Muscle layer of colon (tissue), 2 donors: ENCODE measurements around the gene DNAH14.

Experiments used
- H3K27ac ChIP-seq: one replicate; pipeline ENCODE4 v1.7.0; 2013; ENCODE audit warnings: low read depth, mild to moderate bottlenecking, low read length, moderate library complexity
- H3K27me3 ChIP-seq, 2 donors: one replicate each; pipeline ENCODE4 v1.7.0; 2013; ENCODE audit warnings: low read length in 2 of 2, mild to moderate bottlenecking in 2 of 2; ENCODE audit not compliant: insufficient read depth in 2 of 2, control insufficient read depth in 1 of 2
- H3K36me3 ChIP-seq: one replicate; pipeline ENCODE4 v1.7.0; 2013; ENCODE audit warnings: mild to moderate bottlenecking, low read length; ENCODE audit not compliant: insufficient read depth
- H3K4me1 ChIP-seq: one replicate; pipeline ENCODE4 v1.7.0; 2013; ENCODE audit warnings: mild to moderate bottlenecking, low read length; ENCODE audit not compliant: insufficient read depth
- H3K4me3 ChIP-seq, 2 donors: one replicate each; pipeline ENCODE4 v1.7.0; 2013; ENCODE audit warnings: low read length in 2 of 2, low read depth in 1 of 2, mild to moderate bottlenecking in 1 of 2, moderate library complexity in 1 of 2
- H3K9ac ChIP-seq: one replicate; pipeline ENCODE4 v1.7.0; 2013; ENCODE audit warnings: low read length
- H3K9me3 ChIP-seq: one replicate; pipeline ENCODE4 v1.7.0; 2013; ENCODE audit warnings: mild to moderate bottlenecking, low read length
- donor health status: abdominal sarcoma.
- donor health status: Adenocarcinoma of cecum.

The DNAH14 gene

DNA sequence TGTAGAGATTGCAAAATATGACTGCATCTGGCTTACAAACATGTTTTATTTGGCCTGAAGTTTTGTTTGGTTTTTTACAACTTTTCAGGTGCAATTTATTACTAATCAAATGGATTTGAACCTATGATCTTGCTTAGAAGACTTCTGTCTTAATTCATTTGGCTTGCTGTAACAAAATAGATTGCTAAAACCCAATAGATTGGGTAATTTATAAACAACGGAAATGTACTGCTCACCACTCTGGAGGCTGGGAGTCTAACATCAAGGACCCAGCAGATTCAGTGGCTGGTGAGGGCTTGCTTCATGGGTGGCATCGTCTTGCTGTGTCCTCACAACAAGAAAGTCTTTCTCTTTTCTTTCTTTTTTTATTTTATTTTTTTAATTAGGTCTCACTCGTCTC, 425.4 kb downstream of the DNAH14 start:
- Histone ChIP-seq H3K27ac (no peak overlapping the region), H3K4me1 (no peaks in the 10 kb centered on the region), H3K9ac (no peak overlapping the region), H3K36me3 (no peaks in the 10 kb centered on the region), H3K4me3 (no peak overlapping the region), H3K9me3 (no peaks in the 10 kb centered on the region), H3K27me3 (no peaks in the 10 kb centered on the region)

DNA sequence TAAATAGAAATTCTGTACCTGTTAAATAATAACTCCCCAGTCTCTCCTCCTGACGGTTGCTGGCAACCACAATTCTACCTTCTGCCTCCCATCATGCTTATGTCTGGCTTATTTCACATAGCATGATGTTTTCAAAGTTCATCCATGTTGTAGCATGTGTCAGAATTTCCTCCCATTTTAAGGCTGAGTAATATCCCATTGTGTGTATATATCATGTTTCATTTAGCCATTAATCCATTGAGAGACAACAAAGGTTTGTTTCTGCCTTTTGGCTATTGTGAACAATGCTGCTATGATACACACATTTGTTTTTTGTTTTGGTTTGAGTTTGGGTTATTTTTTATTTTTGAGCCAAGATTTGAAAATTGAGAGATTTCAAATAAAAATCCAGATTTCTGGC, 426.4 kb downstream of the DNAH14 start:
- H3K36me3 ChIP-seq: no peaks in the 10 kb centered on the region
- no peak overlapping the region for H3K4me3 ChIP-seq
- H3K27ac ChIP-seq: no peak overlapping the region
- no peaks in the 10 kb centered on the region for H3K27me3 ChIP-seq
- H3K9ac ChIP-seq: no peak overlapping the region
- no peaks in the 10 kb centered on the region for H3K4me1 ChIP-seq
- no peaks in the 10 kb centered on the region for H3K9me3 ChIP-seq

DNA sequence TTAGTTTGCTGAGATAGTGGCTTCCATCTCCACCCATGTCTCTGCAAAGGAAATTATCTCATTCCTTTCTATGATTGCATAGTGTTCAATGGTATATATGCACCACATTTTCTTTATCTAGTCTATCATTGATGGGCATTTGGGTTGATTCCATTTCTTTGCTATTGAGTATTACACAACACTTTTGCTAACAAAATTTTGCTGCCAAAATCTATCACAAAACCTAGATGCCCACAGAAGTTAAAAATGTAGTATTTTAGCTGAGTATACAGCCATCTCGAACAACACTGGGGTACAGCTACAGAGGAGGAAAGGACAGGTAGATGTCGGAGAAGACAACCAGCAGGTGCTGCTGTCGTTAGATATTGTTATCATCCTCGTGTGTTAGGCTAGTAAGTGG, 430.6 kb downstream of the DNAH14 start:
- no peak overlapping the region for H3K27ac ChIP-seq
- no peaks in the 10 kb centered on the region for H3K36me3 ChIP-seq
- no peaks in the 10 kb centered on the region for H3K4me1 ChIP-seq
- H3K9me3 ChIP-seq: no peaks in the 10 kb centered on the region
- H3K27me3 ChIP-seq: no peaks in the 10 kb centered on the region
- H3K4me3 ChIP-seq: no peak overlapping the region
- H3K9ac ChIP-seq: no peak overlapping the region

DNA sequence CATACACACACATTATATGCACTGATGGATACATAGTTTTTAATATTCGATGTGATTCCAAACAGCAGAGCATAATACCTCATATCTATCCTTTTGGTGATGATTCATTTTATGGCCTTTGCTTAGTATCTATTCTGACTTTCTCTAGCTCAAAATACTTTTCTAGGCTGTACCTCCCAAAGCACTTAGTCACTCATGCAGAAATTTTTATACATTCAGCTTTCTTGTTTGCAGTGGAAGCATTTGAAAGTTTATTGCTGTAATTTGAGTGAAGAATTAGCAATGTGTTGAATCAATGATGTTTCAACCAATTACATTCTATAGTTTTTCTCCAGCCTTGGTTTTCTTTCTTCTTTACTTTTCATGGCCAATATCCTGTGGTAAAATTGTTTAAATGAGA, 431.7 kb downstream of the DNAH14 start:
- Histone ChIP-seq H3K36me3 (no peaks in the 10 kb centered on the region), H3K4me3 (no peak overlapping the region), H3K27me3 (no peaks in the 10 kb centered on the region), H3K4me1 (no peaks in the 10 kb centered on the region), H3K9ac (no peak overlapping the region), H3K27ac (no peak overlapping the region), H3K9me3 (no peaks in the 10 kb centered on the region)

DNA sequence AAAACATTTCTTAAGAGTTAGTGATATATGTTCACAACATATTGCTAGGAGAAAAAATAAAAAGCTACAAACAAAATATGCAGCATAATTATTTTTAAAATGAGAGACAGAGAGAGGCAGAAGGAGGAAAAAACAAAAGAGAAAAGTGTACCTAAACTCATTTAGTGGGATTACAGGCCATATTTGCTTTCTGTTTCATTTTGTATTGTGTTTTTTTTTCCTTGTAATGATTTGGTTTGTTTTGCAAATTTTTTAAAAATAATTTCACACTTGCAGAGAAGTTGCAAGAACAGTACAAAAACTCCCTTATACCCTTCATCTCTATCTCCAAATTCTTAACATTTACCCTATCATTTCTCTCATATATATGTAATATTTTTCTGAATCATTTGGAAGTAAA, 433.3 kb downstream of the DNAH14 start:
- Histone ChIP-seq H3K4me1 (no peaks in the 10 kb centered on the region), H3K27me3 (no peaks in the 10 kb centered on the region), H3K27ac (no peak overlapping the region), H3K9ac (no peak overlapping the region), H3K9me3 (no peaks in the 10 kb centered on the region), H3K36me3 (no peaks in the 10 kb centered on the region), H3K4me3 (no peak overlapping the region)

DNA sequence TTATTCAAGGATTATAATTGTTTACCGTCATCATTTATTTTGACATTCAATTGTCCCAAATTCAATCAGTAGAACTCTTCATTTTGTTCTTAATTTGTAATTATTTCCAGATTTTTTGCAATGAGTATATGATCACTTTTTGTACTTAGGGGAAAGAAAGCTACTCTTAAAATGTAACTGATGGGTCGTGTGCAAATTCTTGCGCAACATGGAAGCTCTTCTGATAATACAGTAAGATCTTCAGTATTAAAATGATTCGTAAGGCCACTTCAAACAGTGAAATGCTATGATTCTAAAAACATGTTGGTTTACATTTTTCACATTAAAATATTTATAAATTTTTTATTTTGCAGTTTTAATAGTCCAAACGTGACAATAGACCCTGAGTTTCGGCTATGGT, 435.0 kb downstream of the DNAH14 start:
- H3K27ac ChIP-seq: no peak overlapping the region
- H3K4me3 ChIP-seq: no peak overlapping the region
- no peaks in the 10 kb centered on the region for H3K36me3 ChIP-seq
- H3K9ac ChIP-seq: no peak overlapping the region
- no peaks in the 10 kb centered on the region for H3K9me3 ChIP-seq
- H3K4me1 ChIP-seq: no peaks in the 10 kb centered on the region
- H3K27me3 ChIP-seq: no peaks in the 10 kb centered on the region

DNA sequence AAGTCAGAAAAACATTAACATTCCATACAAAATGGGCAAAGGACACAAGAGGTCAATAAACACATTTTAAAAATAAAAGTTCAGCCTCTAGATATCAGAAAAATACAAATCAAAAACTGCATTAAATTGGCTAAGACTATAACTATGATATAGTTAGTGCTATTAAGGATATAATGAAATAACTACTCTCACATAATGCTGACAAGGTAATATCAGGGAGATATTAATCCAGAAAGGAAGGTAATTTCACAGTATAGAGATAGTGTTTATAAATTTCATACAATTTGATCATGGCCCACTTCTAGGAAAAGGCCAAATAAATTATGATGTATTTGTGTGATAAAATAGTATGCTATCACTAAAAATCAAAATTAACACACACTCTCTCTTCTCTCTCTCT, 436.5 kb downstream of the DNAH14 start:
- Histone ChIP-seq H3K9ac (no peak overlapping the region), H3K4me1 (no peaks in the 10 kb centered on the region), H3K9me3 (no peaks in the 10 kb centered on the region), H3K4me3 (no peak overlapping the region), H3K27ac (no peak overlapping the region), H3K27me3 (no peaks in the 10 kb centered on the region), H3K36me3 (no peaks in the 10 kb centered on the region)

DNA sequence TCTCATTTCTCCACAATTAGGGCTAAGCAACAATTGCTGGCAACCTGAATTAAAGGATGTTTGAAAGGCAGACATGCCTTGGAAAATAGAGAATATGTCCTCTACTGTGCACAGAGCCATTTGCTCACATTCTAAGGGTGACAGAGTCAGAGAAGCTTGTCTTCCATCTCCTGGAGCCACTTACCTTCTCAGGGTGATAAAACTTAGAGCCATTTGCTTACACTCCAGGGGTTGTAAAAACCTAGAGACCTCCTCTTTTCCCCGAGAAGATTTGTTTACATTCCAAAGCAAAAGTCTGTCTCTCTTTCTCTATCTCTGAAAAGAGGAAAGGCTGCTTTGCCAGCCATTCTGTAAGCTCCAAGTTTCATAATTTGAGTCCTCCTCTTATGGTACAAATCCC, 437.1 kb downstream of the DNAH14 start:
- no peaks in the 10 kb centered on the region for H3K4me1 ChIP-seq
- no peaks in the 10 kb centered on the region for H3K36me3 ChIP-seq
- H3K27ac ChIP-seq: no peak overlapping the region
- no peak overlapping the region for H3K9ac ChIP-seq
- no peak overlapping the region for H3K4me3 ChIP-seq
- H3K9me3 ChIP-seq: no peaks in the 10 kb centered on the region
- H3K27me3 ChIP-seq: no peaks in the 10 kb centered on the region

DNA sequence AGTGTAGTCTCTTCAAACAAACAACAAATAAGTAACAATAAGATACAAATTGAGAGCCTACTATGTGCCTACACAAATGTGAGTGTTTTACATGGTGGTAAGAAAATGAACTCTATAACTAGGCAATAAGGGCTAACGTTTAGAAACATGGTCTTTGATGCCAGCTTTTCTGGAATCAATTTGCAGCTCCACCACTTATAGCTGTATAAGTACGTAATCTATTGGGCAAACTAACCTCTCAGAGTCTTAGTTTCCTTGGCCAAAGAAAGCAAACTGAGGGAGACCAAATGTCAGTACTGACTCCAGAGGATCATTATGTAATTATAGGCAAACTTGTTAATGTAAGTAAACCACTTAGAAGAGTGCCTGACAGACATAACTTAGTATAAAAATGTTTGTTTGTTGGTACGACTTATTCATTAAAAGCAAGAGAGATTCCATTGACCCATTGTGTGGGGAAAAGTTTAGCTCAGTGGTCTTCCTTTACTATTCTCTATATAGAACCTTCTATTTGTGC, 438.6 kb downstream of the DNAH14 start:
- Histone ChIP-seq H3K4me3 (no peak overlapping the region), H3K9me3 (no peaks in the 10 kb centered on the region), H3K27ac (no peak overlapping the region), H3K9ac (no peak overlapping the region), H3K36me3 (no peaks in the 10 kb centered on the region), H3K4me1 (no peaks in the 10 kb centered on the region), H3K27me3 (no peaks in the 10 kb centered on the region)

DNA sequence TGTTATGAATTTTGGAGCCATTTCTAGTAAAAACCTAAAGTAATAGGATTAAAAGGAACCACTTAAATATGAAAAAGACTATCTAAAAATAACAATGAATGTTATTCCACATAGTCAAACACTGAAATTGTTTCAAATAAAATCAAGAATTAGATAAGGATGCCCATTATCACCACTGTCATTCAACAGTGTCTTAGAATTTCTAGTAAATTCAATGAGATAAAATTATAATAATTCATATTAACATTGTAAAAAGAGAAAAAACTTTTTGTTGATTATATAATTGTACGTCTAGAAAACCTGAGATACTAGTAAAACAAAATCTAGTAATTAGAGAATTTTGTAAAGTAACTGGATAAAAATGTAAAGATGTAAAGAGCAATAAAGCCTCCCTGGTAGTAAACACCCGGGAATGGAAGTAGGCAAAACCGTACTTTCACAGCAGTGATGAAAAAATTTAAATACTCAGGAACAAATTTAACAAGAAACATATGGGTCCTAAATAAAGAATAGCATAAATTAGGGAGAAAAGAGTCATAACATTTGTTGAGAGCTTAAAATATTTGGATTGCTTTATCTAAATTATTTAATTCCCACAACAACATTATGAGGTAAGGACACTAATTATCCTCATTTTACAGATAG, 442.0 kb downstream of the DNAH14 start:
- no peak overlapping the region for H3K9ac ChIP-seq
- H3K36me3 ChIP-seq: no peaks in the 10 kb centered on the region
- no peaks in the 10 kb centered on the region for H3K9me3 ChIP-seq
- no peaks in the 10 kb centered on the region for H3K4me1 ChIP-seq
- H3K27ac ChIP-seq: no peak overlapping the region
- no peaks in the 10 kb centered on the region for H3K27me3 ChIP-seq
- no peak overlapping the region for H3K4me3 ChIP-seq

DNA sequence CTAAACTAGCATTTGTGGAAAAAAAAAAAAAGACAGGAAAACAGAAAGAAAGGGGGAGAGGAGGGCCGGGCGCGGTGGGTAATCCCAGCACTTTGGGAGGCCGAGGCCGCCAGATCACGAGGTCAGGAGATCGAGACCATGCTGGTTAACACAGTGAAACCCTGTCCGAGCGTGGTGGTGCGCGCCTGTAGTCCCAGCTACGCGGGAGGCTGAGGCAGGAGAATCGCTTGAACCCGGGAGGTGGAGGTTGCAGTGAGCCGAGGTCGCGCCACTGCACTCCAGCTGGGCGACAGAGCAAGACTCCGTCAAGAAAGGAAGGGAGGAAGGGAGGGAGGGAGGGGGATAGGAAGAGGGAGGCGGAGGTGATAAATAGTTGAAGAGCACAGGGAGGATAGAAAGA, 443.7 kb downstream of the DNAH14 start:
- H3K27ac ChIP-seq: no peak overlapping the region
- no peaks in the 10 kb centered on the region for H3K4me1 ChIP-seq
- H3K4me3 ChIP-seq: no peak overlapping the region
- H3K27me3 ChIP-seq: no peaks in the 10 kb centered on the region
- H3K9me3 ChIP-seq: no peaks in the 10 kb centered on the region
- no peaks in the 10 kb centered on the region for H3K36me3 ChIP-seq
- no peak overlapping the region for H3K9ac ChIP-seq

DNA sequence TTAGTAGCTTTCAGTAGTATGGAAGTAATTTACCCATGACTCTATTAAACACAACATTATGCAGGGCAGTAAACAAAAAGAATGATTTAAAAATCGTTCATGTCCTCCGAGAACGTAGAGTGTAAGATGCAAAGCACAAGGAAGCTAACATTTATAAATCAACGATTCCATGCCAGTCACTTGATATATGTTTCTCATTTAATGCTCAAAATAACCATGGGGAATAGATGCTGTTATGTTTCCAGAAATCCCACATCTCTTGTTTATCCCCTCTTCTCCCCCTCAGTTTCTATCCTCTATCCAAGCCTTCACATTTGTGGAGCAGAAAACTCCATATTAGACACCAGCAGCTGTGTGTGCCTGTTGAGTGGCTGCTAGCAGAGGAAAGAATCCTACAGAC, 445.5 kb downstream of the DNAH14 start:
- Histone ChIP-seq H3K9me3 (no peaks in the 10 kb centered on the region), H3K27me3 (no peaks in the 10 kb centered on the region), H3K4me3 (no peak overlapping the region), H3K36me3 (no peaks in the 10 kb centered on the region), H3K4me1 (no peaks in the 10 kb centered on the region), H3K27ac (no peak overlapping the region), H3K9ac (no peak overlapping the region)
